GM18519 (cell line): ENCODE measurements around the gene SELENON.

Experiments used
- ATAC-seq: cut with Tn5 transposase; IDR thresholded peaks from one replicate; pipeline ENCODE4 v1.9.1; 2021; ENCODE audit warnings: mild to moderate bottlenecking, moderate library complexity; ENCODE audit not compliant: unreplicated experiment, low FRiP score

The SELENON gene

DNA sequence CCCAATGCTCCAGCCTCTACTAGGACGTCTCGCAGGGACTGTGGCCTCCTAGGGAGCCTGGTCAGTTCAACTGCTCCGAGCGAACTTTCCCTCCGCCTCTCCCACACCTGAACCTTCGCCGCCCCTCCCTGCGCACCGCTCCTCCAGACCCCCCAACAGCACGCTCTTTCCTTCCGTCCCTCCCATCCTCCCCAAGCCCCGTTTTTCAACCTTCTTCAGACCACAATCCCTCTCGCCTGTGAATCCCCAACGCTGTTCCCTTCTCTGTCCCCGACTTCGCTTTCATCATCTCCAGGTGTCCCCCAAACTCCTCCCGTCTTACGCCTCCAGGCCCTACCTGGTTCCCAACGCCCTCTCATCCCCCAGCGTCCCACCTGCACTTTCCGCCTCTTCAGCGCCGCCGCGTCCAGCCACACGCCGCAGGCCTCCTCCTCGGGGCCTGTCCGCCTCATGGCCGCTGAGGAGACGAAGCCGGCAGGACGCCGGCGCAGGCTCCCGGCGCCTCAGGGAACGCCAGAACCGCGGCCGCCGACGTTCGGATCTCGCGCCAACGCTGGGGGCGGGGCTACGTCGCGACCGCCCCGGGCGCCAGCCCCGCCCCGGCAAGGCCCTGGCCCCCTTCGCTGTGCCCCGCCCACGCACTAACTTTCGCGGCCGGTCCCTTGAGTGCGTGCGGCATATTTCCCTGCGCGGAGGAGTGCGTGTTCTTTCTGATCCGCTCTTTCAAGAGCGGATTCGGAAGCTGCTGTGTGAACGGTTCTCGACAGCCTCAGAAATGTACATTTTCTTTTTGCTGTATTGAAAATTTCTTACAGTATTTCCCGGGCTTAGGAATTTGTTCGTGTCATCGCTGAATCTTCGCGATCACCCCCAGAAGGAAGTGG lies 59.2 kb downstream of the SELENON start, which contains the start of gene AUNIP:
AUNIP (minus strand) TSS at position 552 of the 884 bp plus-strand sequence; CDS start at position 452, 100 bp downstream.
- ATAC-seq, result peak; percentile 65

- no peak for ATAC-seq
These were observed 61.6 kb downstream of the SELENON start for GRCh38 chr1:25861316-25862286.

GRCh38 chr1:25862785-25863485 lies 62.9 kb downstream of the SELENON start:
- ATAC-seq, result no peak

DNA sequence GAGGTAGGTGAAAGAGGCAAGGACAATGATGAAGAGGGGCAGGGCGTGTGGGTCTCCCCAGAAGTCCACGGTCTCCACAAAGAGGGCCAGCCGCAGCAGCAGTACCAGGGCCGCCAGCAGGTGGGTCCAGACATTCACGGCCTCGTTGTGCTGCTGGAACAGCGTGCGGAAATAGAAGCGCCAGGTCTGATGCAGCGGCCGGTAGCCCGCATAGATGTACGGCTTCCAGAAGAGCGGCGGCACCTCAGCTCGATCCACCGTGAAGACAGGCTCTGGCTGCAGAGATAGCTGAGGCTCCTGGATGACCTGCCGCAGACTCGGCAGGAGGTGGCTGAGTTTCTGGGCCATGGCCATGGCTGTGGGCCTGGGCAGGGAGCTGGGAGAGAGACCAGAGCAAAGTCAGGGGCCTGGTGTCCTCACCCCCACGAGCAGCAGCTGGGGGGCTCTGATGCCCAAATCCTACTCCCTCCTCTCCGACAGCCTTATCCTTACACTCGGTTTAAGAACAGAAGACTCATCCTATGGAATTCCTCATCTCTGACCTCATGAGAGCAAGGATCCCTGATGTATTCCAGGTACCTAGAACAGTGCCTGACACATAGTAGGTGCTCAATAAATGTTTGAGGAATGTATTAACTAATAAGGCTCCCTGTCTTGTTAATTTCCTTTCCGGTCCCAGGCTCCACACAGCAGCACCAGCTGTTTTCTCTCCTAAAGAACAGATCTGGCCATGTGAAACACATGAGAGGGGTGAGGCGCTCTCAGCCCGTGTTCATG lies 63.7 kb downstream of the SELENON start:
- no peak for ATAC-seq

DNA sequence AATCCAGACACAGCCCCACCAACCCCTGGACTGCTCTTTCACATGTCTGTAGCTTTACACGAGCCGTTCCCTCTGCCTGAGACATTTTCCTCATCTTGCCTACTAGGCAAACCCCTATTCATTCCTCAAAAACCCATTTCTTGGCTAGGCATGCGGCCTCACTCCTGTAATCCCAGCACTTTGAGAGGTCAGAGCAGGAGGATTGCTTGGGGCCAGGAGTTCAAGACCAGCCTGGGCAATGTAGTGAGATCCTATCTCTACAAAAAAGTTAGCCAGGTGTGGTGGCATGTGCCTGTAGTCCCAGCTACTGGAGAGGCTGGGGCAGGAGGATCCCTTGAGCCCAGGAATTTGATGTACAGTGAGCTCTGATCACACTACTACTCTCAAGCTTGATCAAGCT lies 64.4 kb downstream of the SELENON start:
- no peak for ATAC-seq

- ATAC-seq, result no peak
These were observed 66.3 kb downstream of the SELENON start for GRCh38 chr1:25866288-25866687.

GRCh38 chr1:25867210-25867991 lies 67.4 kb downstream of the SELENON start:
- ATAC-seq, result no peak
